Measurements from ENCODE around the gene TEX29.

Gene TEX29

DNA sequence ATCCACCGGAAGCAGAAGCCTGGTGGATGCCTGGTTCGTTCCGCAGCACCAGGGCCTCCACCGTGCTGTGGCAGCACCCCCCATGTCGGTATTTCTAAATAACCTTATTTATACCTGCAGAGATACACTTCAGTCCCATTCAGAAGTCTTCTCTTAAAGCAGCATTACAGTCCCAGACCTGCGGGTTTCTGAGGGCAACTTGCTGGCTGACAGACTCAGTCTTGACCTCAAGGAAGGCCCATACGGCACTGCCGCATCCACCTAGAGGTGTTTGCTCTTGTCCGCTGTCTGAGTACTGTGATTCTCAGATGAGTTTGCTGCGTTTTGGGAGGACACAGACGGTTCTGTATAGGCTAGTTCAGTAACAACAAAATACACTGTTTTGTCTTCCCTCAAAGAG, 16.9 kb upstream of the TEX29 start (continued):
- TF ChIP-seq ZNF239 (tag by site-specific recombination; IDR thresholded peaks at IDR 0.05) (no peak), ZNF112 (tag by site-specific recombination; IDR thresholded peaks at IDR 0.05) (no peak), ZNF214 (tag by site-specific recombination; IDR thresholded peaks at IDR 0.05; ENCODE audit: borderline replicate concordance) (no peak), ZBTB21 (tag by site-specific recombination; IDR thresholded peaks at IDR 0.05) (no peak), MZF1 (tag by site-specific recombination; IDR thresholded peaks at IDR 0.05; ENCODE audit: borderline replicate concordance) (no peak), ZNF701 (tag by site-specific recombination; IDR thresholded peaks at IDR 0.05) (no peak), KLF9 (tag by site-specific recombination; IDR thresholded peaks at IDR 0.05; ENCODE audit: low read depth) (no peak)

GRCh38 chr13:111304041-111304544, 16.3 kb upstream of the TEX29 start:
- no peak overlapping the region for H3K27ac ChIP-seq (ENCODE audit: extremely low read depth, low read depth, low read length)
- ChIA-PET CTCF (no interaction called here), POLR2A (no interaction called here)
- TF ChIP-seq PRDM1 (tag by site-specific recombination; IDR thresholded peaks at IDR 0.05) (no peak), ZNF146 (tag by site-specific recombination; IDR thresholded peaks at IDR 0.05) (no peak), ZNF48 (tag by site-specific recombination; IDR thresholded peaks at IDR 0.05) (no peak), ZNF280C (tag by site-specific recombination; IDR thresholded peaks at IDR 0.05) (no peak), ZNF514 (tag by site-specific recombination; IDR thresholded peaks at IDR 0.05) (no peak), ZNF324 (tag by site-specific recombination; IDR thresholded peaks at IDR 0.05) (no peak), ZNF223 (tag by site-specific recombination; IDR thresholded peaks at IDR 0.05) (no peak), ZBTB17 (tag by site-specific recombination; IDR thresholded peaks at IDR 0.05) (no peak), ZNF560 (tag by site-specific recombination; IDR thresholded peaks at IDR 0.05; ENCODE audit: borderline replicate concordance) (no peak), ZSCAN16 (tag by site-specific recombination; IDR thresholded peaks at IDR 0.05) (no peak), ZNF645 (tag by site-specific recombination; IDR thresholded peaks at IDR 0.05) (no peak), ZNF621 (tag by site-specific recombination; IDR thresholded peaks at IDR 0.05) (no peak), ZBTB10 (tag by site-specific recombination; IDR thresholded peaks at IDR 0.05) (no peak), ZNF658 (tag by site-specific recombination; IDR thresholded peaks at IDR 0.05) (no peak), ZNF571 (tag by site-specific recombination; IDR thresholded peaks at IDR 0.05) (no peak), ZNF112 (tag by site-specific recombination; IDR thresholded peaks at IDR 0.05) (no peak), ZFP37 (tag by site-specific recombination; IDR thresholded peaks at IDR 0.05) (no peak), REPIN1 (tag by site-specific recombination; IDR thresholded peaks at IDR 0.05; ENCODE audit: low read depth) (no peak), SP3 (tag by site-specific recombination; IDR thresholded peaks at IDR 0.05) (no peak)
- TF ChIP-seq, protein P1, sequence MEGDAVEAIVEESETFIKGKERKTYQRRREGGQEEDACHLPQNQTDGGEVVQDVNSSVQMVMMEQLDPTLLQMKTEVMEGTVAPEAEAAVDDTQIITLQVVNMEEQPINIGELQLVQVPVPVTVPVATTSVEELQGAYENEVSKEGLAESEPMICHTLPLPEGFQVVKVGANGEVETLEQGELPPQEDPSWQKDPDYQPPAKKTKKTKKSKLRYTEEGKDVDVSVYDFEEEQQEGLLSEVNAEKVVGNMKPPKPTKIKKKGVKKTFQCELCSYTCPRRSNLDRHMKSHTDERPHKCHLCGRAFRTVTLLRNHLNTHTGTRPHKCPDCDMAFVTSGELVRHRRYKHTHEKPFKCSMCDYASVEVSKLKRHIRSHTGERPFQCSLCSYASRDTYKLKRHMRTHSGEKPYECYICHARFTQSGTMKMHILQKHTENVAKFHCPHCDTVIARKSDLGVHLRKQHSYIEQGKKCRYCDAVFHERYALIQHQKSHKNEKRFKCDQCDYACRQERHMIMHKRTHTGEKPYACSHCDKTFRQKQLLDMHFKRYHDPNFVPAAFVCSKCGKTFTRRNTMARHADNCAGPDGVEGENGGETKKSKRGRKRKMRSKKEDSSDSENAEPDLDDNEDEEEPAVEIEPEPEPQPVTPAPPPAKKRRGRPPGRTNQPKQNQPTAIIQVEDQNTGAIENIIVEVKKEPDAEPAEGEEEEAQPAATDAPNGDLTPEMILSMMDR (tag by site-specific recombination; IDR thresholded peaks at IDR 0.05): no peak
- H3K9me3 ChIP-seq (ENCODE audit: control insufficient read depth, insufficient read depth, low read depth, low read length): no peaks in the 10 kb centered on the region
- H3K4me1 ChIP-seq (ENCODE audit: control insufficient read depth, insufficient read depth, low read length): no peaks in the 10 kb centered on the region
- peaks cover 0 to 66% of the 10 kb centered on the region in 2 experiments; a peak in 2 of 3 replicates for H3K36me3 ChIP-seq (ENCODE audit: control insufficient read depth in 2 of 2, insufficient read depth in 1 of 2, low read length in 2 of 2)
- no peak overlapping the region for H3K4me3 ChIP-seq (ENCODE audit: low read depth, low read length)
